LNCaP clone FGC (cell line): ENCODE measurements around the gene NR2F6.
A peak's percentile ranks its signal among the peaks of the same experiment; 100 is the strongest.

ENCODE experiments used
- DNase-seq: peaks from one replicate; pipeline ENCODE4 v3.0.0-alpha.2; 2011; ENCODE audit warnings: low read depth
- H3K4me3 ChIP-seq: 2 replicates; pipeline ENCODE4 v1.5.1; 2011; ENCODE audit warnings: mild to moderate bottlenecking, low read depth, low read length, control low read depth
- TF ChIP-seq, protein P1 (sequence below): IDR thresholded peaks from 2 replicates; pipeline ENCODE4 v1.5.1; 2012; ENCODE audit warnings: mild to moderate bottlenecking; ENCODE audit not compliant: control insufficient read depth, insufficient read depth; ENCODE audit errors: extremely low read depth

Gene NR2F6

DNA sequence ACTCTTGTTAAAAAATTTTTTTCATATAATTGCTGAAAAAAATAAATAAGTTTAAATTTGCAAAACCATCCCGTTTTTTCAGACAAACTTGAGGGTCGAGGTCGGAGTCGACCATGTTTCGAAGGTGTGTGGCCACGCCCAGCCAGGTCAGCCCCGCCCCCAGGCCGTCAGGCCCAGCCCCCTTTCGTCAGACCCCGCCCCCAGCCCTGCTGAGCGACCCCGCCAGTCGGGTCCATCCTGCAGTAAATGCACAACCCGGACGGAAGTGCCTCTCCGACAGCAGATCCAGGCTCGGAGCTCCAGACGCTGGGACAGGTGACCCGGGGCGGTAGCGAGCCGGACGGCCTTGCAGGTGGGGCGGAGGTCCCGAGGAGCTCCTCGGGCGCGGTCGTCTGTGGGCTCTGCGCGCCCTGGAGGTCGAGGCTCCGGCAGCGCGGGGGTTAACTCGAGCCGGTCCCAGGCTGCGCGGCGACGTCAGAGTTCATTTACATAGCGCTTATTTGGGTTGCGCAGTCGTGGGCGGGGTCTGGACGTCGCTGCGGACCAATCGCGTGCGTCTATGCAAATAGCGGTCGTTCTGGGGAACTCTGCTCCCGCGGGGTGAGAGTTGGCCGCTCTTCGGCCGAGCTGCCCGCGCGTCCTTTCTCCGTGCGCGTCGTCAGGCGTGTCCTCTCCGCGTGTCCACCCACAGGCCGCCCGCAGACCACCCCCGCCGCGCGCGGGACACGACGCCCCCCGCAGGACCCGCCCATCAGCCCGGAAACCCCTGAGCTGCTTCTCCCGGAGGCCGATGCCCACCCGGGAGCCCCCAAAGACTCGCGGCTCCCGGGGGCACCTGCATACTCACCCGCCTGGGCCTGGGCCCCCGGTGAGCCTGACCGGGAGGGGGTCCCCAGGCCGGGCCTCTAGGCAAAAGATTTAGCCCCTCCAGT lies 19.5 kb downstream of the NR2F6 start, which contains the start of gene OCEL1:
Gene OCEL1, plus strand, starts transcription at position 225 of the 932 bp plus-strand sequence. Its CDS starts 22 bp downstream, at position 247.
- TF ChIP-seq, protein P1, sequence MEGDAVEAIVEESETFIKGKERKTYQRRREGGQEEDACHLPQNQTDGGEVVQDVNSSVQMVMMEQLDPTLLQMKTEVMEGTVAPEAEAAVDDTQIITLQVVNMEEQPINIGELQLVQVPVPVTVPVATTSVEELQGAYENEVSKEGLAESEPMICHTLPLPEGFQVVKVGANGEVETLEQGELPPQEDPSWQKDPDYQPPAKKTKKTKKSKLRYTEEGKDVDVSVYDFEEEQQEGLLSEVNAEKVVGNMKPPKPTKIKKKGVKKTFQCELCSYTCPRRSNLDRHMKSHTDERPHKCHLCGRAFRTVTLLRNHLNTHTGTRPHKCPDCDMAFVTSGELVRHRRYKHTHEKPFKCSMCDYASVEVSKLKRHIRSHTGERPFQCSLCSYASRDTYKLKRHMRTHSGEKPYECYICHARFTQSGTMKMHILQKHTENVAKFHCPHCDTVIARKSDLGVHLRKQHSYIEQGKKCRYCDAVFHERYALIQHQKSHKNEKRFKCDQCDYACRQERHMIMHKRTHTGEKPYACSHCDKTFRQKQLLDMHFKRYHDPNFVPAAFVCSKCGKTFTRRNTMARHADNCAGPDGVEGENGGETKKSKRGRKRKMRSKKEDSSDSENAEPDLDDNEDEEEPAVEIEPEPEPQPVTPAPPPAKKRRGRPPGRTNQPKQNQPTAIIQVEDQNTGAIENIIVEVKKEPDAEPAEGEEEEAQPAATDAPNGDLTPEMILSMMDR = no peak
- peak; percentile 97 for DNase-seq
- peak within 1 kb of the TSS; percentile 64 for H3K4me3 ChIP-seq

DNA sequence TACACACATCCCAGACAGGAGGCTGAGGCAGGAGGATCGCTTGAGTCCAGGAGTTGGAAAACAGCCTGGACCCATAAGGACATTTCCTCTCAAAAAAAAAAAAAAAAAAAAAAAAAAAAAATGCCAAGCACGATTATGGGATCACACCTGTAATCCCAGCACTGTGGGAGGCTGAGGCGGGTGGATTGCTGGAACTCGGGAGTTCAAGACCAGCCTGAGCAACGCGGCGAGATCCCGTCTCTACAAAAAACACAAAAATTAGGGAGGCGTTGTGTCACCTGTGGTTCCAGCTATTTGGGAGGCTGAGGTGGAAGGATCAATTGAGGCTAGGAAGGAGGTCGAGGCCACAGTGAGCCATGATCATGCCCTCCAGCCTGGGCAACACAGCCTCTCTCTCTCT lies 20.7 kb downstream of the NR2F6 start:
- H3K4me3 ChIP-seq = peak overlapping the region; percentile 64
- TF ChIP-seq, protein P1 = no peak
- DNase-seq = no peak

- TF ChIP-seq, protein P1 = no peak
- no peak overlapping the region for H3K4me3 ChIP-seq
- DNase-seq = no peak
Observed at GRCh38 chr19:17220207-17220758, 25.4 kb downstream of the NR2F6 start.

GRCh38 chr19:17219286-17219685 lies 26.4 kb downstream of the NR2F6 start:
- TF ChIP-seq, protein P1 = no peak
- no peak overlapping the region for H3K4me3 ChIP-seq
- no peak for DNase-seq

GRCh38 chr19:17216058-17216670 lies 29.6 kb downstream of the NR2F6 start:
- no peak for DNase-seq
- TF ChIP-seq, protein P1 = no peak
- H3K4me3 ChIP-seq = peak overlapping the region; percentile 85

DNA sequence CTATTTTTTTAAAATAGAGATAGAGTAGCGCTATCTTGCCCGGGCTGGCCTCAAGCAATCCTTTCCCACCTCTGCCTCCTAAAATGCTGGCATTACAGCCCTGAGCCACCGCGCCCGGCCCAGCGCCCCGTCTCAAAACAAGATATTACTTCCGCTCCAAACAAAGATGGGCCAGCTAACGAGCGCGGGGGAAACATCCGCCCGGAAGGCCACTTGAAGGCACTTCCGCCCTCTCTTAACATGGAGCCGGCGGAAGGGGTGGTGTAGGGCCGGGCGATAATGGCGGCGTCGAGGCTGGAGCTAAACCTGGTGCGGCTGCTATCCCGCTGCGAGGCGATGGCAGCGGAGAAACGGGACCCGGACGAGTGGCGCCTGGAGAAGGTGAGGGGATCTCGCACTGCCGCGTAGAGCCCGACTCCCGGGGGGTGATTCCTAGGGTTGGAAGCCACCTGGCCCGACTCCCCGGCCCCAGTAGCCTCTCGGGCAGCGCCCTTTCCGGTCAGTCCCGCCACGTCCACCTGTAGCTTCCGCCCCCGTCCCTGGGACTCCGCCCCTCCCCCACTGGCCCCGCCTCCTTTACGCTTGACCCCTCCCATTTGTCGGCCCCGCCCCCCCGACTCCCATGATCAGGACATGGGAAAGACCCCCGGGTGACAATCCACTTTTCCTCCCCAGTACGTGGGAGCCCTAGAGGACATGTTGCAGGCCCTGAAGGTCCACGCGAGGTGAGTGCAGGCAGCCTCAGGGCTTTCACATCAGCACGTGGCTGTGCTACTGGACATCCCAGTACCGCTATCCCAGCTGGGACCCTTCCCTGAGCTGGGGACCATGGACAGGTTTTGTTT lies 30.4 kb downstream of the NR2F6 start, which contains the start of gene USE1:
Gene USE1, plus strand, starts transcription at position 231 of the 845 bp plus-strand sequence. Its CDS starts 49 bp downstream, at position 280.
- H3K4me3 ChIP-seq = peak within 1 kb of the TSS; percentile 85
- DNase-seq = peak; percentile 84
- TF ChIP-seq, protein P1 = no peak
